ENCODE measurements around the gene FMNL1.

The FMNL1 gene

DNA sequence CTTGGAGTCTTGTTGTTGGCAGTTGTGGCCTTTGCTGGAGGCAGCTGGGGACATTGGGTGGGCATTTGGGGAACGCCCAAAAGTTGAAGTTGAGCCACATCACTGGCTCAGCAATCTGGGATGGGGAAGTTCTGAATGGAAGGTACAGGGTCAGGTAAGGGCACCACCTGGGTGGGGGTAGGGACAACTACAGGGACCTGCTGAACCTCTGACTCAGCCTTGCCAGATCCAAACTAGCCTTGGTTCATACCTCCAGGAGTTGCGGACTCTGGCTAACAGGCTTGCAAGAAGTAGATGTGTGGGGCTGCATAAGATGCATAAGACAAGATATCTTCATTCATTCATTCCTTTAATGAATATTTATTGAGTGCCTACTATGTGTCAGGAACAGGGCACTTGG is 16.0 kb downstream of the FMNL1 start:
- H3K4me3 ChIP-seq: no peak overlapping the region
- H3K27ac ChIP-seq: no peak overlapping the region
- no peak for DNase-seq (ENCODE audit: low spot score)
- TF ChIP-seq, protein P1, sequence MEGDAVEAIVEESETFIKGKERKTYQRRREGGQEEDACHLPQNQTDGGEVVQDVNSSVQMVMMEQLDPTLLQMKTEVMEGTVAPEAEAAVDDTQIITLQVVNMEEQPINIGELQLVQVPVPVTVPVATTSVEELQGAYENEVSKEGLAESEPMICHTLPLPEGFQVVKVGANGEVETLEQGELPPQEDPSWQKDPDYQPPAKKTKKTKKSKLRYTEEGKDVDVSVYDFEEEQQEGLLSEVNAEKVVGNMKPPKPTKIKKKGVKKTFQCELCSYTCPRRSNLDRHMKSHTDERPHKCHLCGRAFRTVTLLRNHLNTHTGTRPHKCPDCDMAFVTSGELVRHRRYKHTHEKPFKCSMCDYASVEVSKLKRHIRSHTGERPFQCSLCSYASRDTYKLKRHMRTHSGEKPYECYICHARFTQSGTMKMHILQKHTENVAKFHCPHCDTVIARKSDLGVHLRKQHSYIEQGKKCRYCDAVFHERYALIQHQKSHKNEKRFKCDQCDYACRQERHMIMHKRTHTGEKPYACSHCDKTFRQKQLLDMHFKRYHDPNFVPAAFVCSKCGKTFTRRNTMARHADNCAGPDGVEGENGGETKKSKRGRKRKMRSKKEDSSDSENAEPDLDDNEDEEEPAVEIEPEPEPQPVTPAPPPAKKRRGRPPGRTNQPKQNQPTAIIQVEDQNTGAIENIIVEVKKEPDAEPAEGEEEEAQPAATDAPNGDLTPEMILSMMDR (IDR thresholded peaks at IDR 0.05): no peak

DNA sequence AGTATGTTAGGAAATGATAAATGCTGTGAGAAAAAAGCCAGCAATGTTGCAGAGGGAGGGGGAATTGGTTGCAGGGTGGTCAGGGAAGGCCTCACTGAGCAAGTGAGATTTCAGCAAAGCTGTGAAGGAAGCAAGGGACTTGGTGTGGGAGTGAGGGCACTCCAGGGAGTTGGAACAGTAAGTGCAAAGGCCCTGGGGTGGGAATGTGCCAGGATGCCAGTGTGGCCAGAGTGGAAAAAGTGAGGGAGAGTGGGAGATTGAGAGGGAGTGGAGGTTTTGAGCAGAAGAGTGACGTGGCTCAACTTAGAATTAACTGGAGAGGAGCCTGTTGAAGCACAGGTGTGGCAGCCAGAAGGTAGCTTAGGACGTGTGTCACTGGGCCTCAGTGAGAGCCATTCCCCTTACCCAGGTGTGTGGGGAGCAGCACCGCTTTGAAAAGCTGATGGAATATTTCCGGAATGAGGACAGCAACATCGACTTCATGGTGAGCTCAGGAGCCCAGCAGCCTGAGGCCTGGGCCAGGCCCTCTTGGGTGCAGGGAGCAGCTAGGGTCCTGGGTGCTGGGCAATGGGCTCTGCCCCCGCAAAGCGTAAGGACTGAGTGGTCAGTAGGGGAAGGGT is 16.6 kb downstream of the FMNL1 start:
- H3K4me3 ChIP-seq: no peak overlapping the region
- DNase-seq (ENCODE audit: low spot score): no peak
- no peak overlapping the region for H3K27ac ChIP-seq
- TF ChIP-seq, protein P1 (IDR thresholded peaks at IDR 0.05): no peak

DNA sequence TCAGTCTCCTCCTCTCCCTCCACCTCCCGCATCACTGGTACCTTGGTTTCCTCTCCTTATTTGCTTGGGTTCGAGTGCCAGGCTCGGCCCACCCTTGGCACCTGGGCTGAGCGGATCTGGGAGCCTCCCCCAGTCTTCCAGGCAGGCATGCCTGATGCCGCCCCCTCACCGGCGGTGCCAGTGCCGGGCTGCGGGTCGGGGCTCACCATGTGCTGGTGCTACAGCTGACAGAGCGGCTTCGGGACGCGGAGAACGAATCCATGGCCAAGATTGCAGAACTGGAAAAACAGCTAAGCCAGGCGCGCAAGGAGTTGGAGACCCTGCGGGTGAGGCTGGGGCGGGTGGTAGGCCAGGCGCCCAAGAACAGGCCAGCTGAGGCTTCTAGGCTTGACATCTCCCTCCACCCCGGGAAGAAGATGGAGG is 19.2 kb downstream of the FMNL1 start:
- TF ChIP-seq, protein P1 (IDR thresholded peaks at IDR 0.05): no peak
- no peak for DNase-seq (ENCODE audit: low spot score)
- Histone ChIP-seq H3K4me3 (peak overlapping the region; percentile 57), H3K27ac (no peak overlapping the region)

DNA sequence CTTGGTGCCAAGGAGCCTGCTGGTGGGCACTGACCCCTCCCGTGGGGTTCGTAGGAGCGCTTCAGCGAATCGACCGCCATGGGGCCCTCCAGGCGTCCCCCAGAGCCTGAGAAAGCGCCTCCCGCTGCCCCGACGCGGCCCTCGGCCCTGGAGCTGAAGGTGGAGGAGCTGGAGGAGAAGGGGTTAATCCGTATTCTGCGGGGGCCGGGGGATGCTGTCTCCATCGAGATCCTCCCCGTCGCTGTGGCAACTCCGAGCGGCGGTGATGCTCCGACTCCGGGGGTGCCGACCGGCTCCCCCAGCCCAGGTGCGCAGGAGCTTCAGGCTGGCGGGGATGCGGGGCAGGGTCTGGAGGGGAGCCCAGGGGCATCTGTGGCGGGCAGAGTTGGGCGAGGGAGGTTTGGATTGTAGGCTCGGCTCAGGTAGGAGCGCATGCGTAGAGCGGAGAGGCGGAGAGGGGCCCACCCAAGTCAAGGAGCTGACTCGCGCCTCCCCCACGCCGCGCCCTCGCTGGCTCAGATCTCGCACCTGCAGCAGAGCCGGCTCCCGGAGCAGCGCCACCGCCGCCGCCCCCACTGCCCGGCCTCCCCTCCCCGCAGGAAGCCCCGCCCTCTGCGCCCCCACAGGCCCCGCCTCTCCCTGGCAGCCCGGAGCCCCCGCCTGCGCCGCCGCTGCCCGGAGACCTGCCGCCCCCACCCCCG is 19.8 kb downstream of the FMNL1 start:
- Histone ChIP-seq H3K27ac (no peak overlapping the region), H3K4me3 (peak overlapping the region; percentile 57)
- TF ChIP-seq, protein P1 (IDR thresholded peaks at IDR 0.05): no peak
- no peak for DNase-seq (ENCODE audit: low spot score)

- H3K27ac ChIP-seq: no peak overlapping the region
- TF ChIP-seq, protein P1 (IDR thresholded peaks at IDR 0.05): no peak
- no peak for DNase-seq (ENCODE audit: low spot score)
- H3K4me3 ChIP-seq: peak overlapping the region; percentile 57
Observed at GRCh38 chr17:45242029-45242414, 20.3 kb downstream of the FMNL1 start.

GRCh38 chr17:45243750-45244149 is 22.1 kb downstream of the FMNL1 start:
- no peak overlapping the region for H3K27ac ChIP-seq
- TF ChIP-seq, protein P1 (IDR thresholded peaks at IDR 0.05): no peak
- DNase-seq (ENCODE audit: low spot score): no peak
- no peak overlapping the region for H3K4me3 ChIP-seq
